GM12874 (cell line): Measurements from ENCODE around the gene PHLPP1.

Experiments
- CTCF ChIP-seq: IDR thresholded peaks from 2 replicates; pipeline ENCODE4 v1.5.1; 2011; ENCODE audit warnings: low read depth, mild to moderate bottlenecking, control low read depth, low read length, moderate library complexity; ENCODE audit not compliant: insufficient read depth

PHLPP1 gene

GRCh38 chr18:62729487-62730386, 14.4 kb downstream of the PHLPP1 start:
- TF ChIP-seq CTCF = no peak

GRCh38 chr18:62730941-62731340, 15.6 kb downstream of the PHLPP1 start:
- no peak for TF ChIP-seq CTCF

- no peak for TF ChIP-seq CTCF
These were observed 17.3 kb downstream of the PHLPP1 start for GRCh38 chr18:62732617-62733016.

- no peak for TF ChIP-seq CTCF
These were observed 18.9 kb downstream of the PHLPP1 start for GRCh38 chr18:62734290-62734689.

GRCh38 chr18:62735387-62735786, 20.0 kb downstream of the PHLPP1 start:
- TF ChIP-seq CTCF = no peak

GRCh38 chr18:62736077-62736855, 20.9 kb downstream of the PHLPP1 start:
- TF ChIP-seq CTCF = no peak

GRCh38 chr18:62737241-62737873, 22.0 kb downstream of the PHLPP1 start:
- no peak for TF ChIP-seq CTCF
